Karpas-422 (cell line): Measurements from ENCODE around the gene ANKS1A. TPM values are rescaled to one million over a fixed set of nuclear protein-coding genes. Genes with fewer than 3 reads are reported as not detected.

ENCODE experiments used
- DNase-seq: peaks from one replicate; pipeline ENCODE4 v3.0.0-alpha.2; 2015
- H2AFZ ChIP-seq: fragments of 200-600 bp; sonication (generic); 2 replicates; pipeline ENCODE4 v1.6.1; 2014; ENCODE audit warnings: antibody characterized with exemption, low read length, mixed read lengths
- H3K27ac ChIP-seq: fragments of 200-600 bp; sonication (generic); 2 replicates; pipeline ENCODE4 v1.5.1; 2014; ENCODE audit warnings: mild to moderate bottlenecking, low read length, moderate library complexity
- H3K27me3 ChIP-seq: fragments of 200-600 bp; sonication (generic); 2 replicates; pipeline ENCODE4 v1.6.1; 2014; ENCODE audit warnings: low read length, mixed read lengths
- H3K36me3 ChIP-seq: fragments of 200-600 bp; sonication (generic); 2 replicates; pipeline ENCODE4 v1.6.1; 2014; ENCODE audit warnings: low read length, mixed read lengths; ENCODE audit not compliant: insufficient read depth
- H3K4me1 ChIP-seq: fragments of 200-600 bp; sonication (generic); 2 replicates; pipeline ENCODE4 v1.6.1; 2014; ENCODE audit warnings: mild to moderate bottlenecking, low read length, mixed read lengths
- H3K4me2 ChIP-seq: fragments of 200-600 bp; sonication (generic); 2 replicates; pipeline ENCODE4 v1.6.1; 2014; ENCODE audit warnings: low read length, low read depth, mild to moderate bottlenecking; ENCODE audit not compliant: poor library complexity, severe bottlenecking
- H3K4me3 ChIP-seq: fragments of 200-600 bp; sonication (generic); 2 replicates; pipeline ENCODE4 v1.5.1; 2014; ENCODE audit warnings: mild to moderate bottlenecking, antibody characterized with exemption, low read length, mixed read lengths
- H3K79me2 ChIP-seq: fragments of 200-600 bp; sonication (generic); 2 replicates; pipeline ENCODE4 v1.6.1; 2014; ENCODE audit warnings: mild to moderate bottlenecking, low read length, mixed read lengths
- H3K9ac ChIP-seq: fragments of 200-600 bp; sonication (generic); 2 replicates; pipeline ENCODE4 v1.6.0; 2014; ENCODE audit warnings: low read length
- H3K9me2 ChIP-seq: fragments of 200-600 bp; sonication (generic), shearing (Covaris generic); replicated peaks from 2 replicates; pipeline ENCODE4 v1.6.0; 2014; ENCODE audit warnings: mild to moderate bottlenecking, low read length, moderate library complexity; ENCODE audit not compliant: insufficient read depth
- H3K9me3 ChIP-seq: fragments of 300-700, 200-600 bp; sonication (generic); 2 replicates; pipeline ENCODE4 v1.6.1; 2014; ENCODE audit warnings: low read length, mixed read lengths
- H4K20me1 ChIP-seq: fragments of 200-600 bp; sonication (generic); 2 replicates; pipeline ENCODE4 v1.6.1; 2014; ENCODE audit warnings: mild to moderate bottlenecking, antibody characterized with exemption, low read length, low read depth; ENCODE audit not compliant: insufficient read depth
- total RNA-seq: library from RNA; depleted of rRNA; stranded (reverse); fragments of >200 nt; shearing (Covaris generic); gene quantifications from 2 replicates; pipeline ENCODE4 v1.2.3, GENCODE V29; 2014; ENCODE audit warnings: low replicate concordance

The ANKS1A gene
- total RNA-seq, 1 experiment from 2014 or later, result 7.0 TPM

DNA sequence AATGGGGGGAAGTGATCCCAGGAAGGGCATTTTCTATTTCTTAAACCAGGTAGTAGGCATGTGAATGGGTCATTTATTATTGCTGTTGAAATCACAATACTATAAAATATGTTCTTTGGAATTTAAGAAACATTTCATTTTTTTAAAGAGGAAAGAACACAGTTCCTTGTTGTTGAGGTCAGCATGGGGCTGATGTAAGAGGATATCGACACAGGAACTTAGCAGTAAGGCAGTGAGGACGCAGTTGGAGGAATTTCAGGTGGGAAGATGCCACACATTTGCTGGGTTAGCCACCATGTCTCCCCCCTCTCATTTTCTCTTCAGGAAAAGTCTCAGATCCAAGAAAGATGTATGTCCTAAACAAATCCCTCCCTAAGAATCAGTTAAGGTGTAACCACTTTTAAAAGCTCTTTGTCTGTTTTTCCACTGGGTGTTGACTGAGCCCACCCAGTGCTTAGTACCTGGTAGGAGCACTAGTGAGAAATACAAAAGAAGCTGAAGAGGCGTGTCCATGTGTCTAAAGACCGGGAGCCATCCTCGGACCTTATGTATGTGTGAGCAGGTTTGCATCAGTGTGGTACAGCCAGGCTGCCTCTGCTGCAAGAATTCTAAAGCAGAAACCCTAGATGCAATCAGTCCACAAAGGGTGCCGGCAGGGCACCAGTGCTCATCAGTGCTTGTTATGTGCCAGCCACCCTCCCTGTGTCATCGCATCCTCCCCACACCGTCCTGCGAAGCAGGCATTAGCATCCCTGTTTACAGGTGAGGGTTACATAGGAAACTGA is 153.2 kb downstream of the ANKS1A start:
- no peak overlapping the region for H3K27ac ChIP-seq
- H3K9ac ChIP-seq, result no peak overlapping the region
- H2AFZ ChIP-seq, result no peak overlapping the region
- no peak for DNase-seq
- H3K4me2 ChIP-seq, result no peak overlapping the region
- H3K4me3 ChIP-seq, result no peak overlapping the region
- H3K9me2 ChIP-seq, result no peaks in the 10 kb centered on the region
- peaks cover 2% of the 10 kb centered on the region for H3K4me1 ChIP-seq
- no peaks in the 10 kb centered on the region for H3K9me3 ChIP-seq
- H3K36me3 ChIP-seq, result no peaks in the 10 kb centered on the region
- no peaks in the 10 kb centered on the region for H3K27me3 ChIP-seq
- H4K20me1 ChIP-seq, result 0 out of 2 replicates have a peak, but pooled peaks cover 6% of the 10 kb centered on the region
- no peaks in the 10 kb centered on the region for H3K79me2 ChIP-seq

DNA sequence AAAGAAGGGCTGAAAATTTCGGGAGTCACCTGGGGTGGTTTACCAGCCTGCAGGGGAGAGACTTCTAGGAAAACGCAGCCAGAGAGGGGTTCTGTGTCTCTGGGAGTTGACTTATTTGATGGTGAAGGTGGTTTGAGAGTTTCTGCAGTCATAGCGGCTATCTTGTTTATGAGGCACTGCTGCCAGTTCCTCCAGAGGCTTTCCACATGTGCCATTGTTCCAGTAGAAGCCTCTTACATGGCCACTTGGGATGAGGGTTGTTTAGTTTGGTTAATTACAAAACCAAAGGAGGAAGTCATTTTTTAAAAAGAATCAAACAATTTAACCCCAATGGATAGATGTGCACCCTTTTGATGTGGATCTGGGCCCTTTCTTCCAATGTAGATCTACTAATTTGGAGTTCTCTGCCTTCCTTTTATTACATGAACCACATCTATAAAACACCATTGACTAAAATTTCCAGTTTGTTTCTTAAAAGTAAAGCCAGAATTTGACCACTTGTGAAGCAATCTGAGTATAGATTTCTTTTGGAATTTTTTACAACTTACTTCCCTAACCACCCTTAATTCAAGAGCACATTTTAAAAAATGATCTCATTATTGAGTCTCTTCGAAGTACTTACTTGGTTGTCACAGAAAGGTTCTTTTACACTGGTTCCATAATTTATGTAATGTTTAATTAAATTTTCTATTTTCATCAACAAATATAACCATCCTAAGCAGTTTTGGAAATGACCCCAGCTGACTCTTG is 154.5 kb downstream of the ANKS1A start:
- no peaks in the 10 kb centered on the region for H3K36me3 ChIP-seq
- 0 out of 2 replicates have a peak, but pooled peaks cover 6% of the 10 kb centered on the region for H4K20me1 ChIP-seq
- H3K4me3 ChIP-seq, result no peak overlapping the region
- H2AFZ ChIP-seq, result no peak overlapping the region
- DNase-seq, result no peak
- H3K9ac ChIP-seq, result no peak overlapping the region
- H3K27me3 ChIP-seq, result no peaks in the 10 kb centered on the region
- H3K9me2 ChIP-seq, result no peaks in the 10 kb centered on the region
- no peaks in the 10 kb centered on the region for H3K4me1 ChIP-seq
- H3K27ac ChIP-seq, result no peak overlapping the region
- H3K9me3 ChIP-seq, result no peaks in the 10 kb centered on the region
- no peak overlapping the region for H3K4me2 ChIP-seq
- H3K79me2 ChIP-seq, result no peaks in the 10 kb centered on the region

GRCh38 chr6:35044145-35044745 is 155.2 kb downstream of the ANKS1A start:
- Histone ChIP-seq H3K36me3 (no peaks in the 10 kb centered on the region), H3K4me3 (no peak overlapping the region), H3K27ac (no peak overlapping the region), H3K27me3 (no peaks in the 10 kb centered on the region), H3K4me2 (no peak overlapping the region), H4K20me1 (0 out of 2 replicates have a peak, but pooled peaks cover 6% of the 10 kb centered on the region), H3K79me2 (no peaks in the 10 kb centered on the region), H3K9me2 (no peaks in the 10 kb centered on the region), H3K9me3 (no peaks in the 10 kb centered on the region), H2AFZ (no peak overlapping the region), H3K9ac (no peak overlapping the region), H3K4me1 (no peaks in the 10 kb centered on the region)
- no peak for DNase-seq

GRCh38 chr6:35044761-35045421 is 155.8 kb downstream of the ANKS1A start:
- Histone ChIP-seq H3K9me3 (no peaks in the 10 kb centered on the region), H3K4me2 (no peak overlapping the region), H4K20me1 (0 out of 2 replicates have a peak, but pooled peaks cover 6% of the 10 kb centered on the region), H3K79me2 (no peaks in the 10 kb centered on the region), H3K9ac (no peak overlapping the region), H3K4me1 (no peaks in the 10 kb centered on the region), H3K27me3 (no peaks in the 10 kb centered on the region), H3K27ac (no peak overlapping the region), H3K36me3 (no peaks in the 10 kb centered on the region), H3K9me2 (no peaks in the 10 kb centered on the region), H3K4me3 (no peak overlapping the region), H2AFZ (no peak overlapping the region)
- no peak for DNase-seq

DNA sequence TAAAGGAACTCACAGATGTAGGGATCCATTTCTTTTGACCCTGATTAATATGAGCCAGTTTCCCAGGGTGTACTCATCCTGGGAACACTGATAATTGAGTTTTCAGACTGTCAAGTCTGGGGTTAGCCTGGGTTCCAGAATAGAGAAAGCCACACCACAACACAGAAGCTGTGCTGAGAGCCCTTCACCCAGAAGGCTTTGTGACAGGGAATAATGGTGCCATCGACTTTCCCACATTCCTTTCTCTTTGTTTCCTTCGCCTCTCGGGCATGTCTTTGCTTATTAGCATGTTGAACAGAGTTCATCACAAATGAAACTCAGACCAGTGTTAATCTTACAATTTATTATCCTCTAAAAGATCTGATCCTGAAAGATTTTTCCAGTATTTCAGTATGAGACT is 157.0 kb downstream of the ANKS1A start:
- no peaks in the 10 kb centered on the region for H3K36me3 ChIP-seq
- 0 out of 2 replicates have a peak, but pooled peaks cover 1% of the 10 kb centered on the region for H4K20me1 ChIP-seq
- H3K4me3 ChIP-seq, result no peak overlapping the region
- H3K9me2 ChIP-seq, result no peaks in the 10 kb centered on the region
- no peaks in the 10 kb centered on the region for H3K79me2 ChIP-seq
- H3K9me3 ChIP-seq, result no peaks in the 10 kb centered on the region
- no peak overlapping the region for H3K27ac ChIP-seq
- no peak overlapping the region for H2AFZ ChIP-seq
- DNase-seq, result no peak
- H3K9ac ChIP-seq, result no peak overlapping the region
- no peaks in the 10 kb centered on the region for H3K4me1 ChIP-seq
- no peak overlapping the region for H3K4me2 ChIP-seq
- H3K27me3 ChIP-seq, result no peaks in the 10 kb centered on the region

- Histone ChIP-seq H3K4me2 (no peak overlapping the region), H3K79me2 (no peaks in the 10 kb centered on the region), H3K4me1 (no peaks in the 10 kb centered on the region), H3K9me2 (no peaks in the 10 kb centered on the region), H2AFZ (no peak overlapping the region), H3K4me3 (no peak overlapping the region), H3K27ac (no peak overlapping the region), H3K9ac (no peak overlapping the region), H3K36me3 (no peaks in the 10 kb centered on the region), H3K9me3 (no peaks in the 10 kb centered on the region), H4K20me1 (no peaks in the 10 kb centered on the region), H3K27me3 (no peaks in the 10 kb centered on the region)
- no peak for DNase-seq
Measured at GRCh38 chr6:35046862-35047261, 157.8 kb downstream of the ANKS1A start.

- Histone ChIP-seq H3K4me2 (no peak overlapping the region), H3K36me3 (no peaks in the 10 kb centered on the region), H3K4me1 (no peaks in the 10 kb centered on the region), H3K27ac (no peak overlapping the region), H3K79me2 (no peaks in the 10 kb centered on the region), H3K4me3 (no peak overlapping the region), H2AFZ (no peak overlapping the region), H3K9me3 (no peaks in the 10 kb centered on the region), H3K9ac (no peak overlapping the region), H3K9me2 (no peaks in the 10 kb centered on the region), H4K20me1 (no peaks in the 10 kb centered on the region), H3K27me3 (no peaks in the 10 kb centered on the region)
- DNase-seq, result no peak
Measured at GRCh38 chr6:35047265-35048011, 158.4 kb downstream of the ANKS1A start.
